KMS-11 (cell line): Measurements from ENCODE around the gene CENPT.

Experiments used
- H2AFZ ChIP-seq: fragments of 200-600 bp; sonication (generic); 2 replicates; pipeline ENCODE4 v1.6.1; 2016; ENCODE audit warnings: antibody characterized with exemption, mixed run types, low read depth
- H3K27ac ChIP-seq: fragments of 200-600 bp; sonication (generic); 2 replicates; pipeline ENCODE4 v1.6.1; 2016; ENCODE audit warnings: mild to moderate bottlenecking, mixed run types
- H3K27me3 ChIP-seq: fragments of 200-600 bp; sonication (generic); 2 replicates; pipeline ENCODE4 v1.6.1; 2017; ENCODE audit warnings: mild to moderate bottlenecking, low read depth, mixed run types, moderate library complexity; ENCODE audit not compliant: insufficient read depth
- H3K36me3 ChIP-seq: fragments of 200-600 bp; sonication (generic); 2 replicates; pipeline ENCODE4 v1.6.1; 2017; ENCODE audit warnings: mild to moderate bottlenecking, mixed run types; ENCODE audit not compliant: insufficient read depth
- H3K4me1 ChIP-seq: fragments of 200-600 bp; sonication (generic); 2 replicates; pipeline ENCODE4 v1.6.1; 2016; ENCODE audit warnings: mild to moderate bottlenecking, low read depth, mixed run types; ENCODE audit not compliant: poor library complexity, severe bottlenecking
- H3K4me2 ChIP-seq: fragments of 200-600 bp; sonication (generic); 2 replicates; pipeline ENCODE4 v1.7.0; 2016; ENCODE audit warnings: mild to moderate bottlenecking, mixed run types
- H3K4me3 ChIP-seq: fragments of 200-600 bp; sonication (generic); IDR thresholded peaks from 2 replicates; pipeline ENCODE4 v1.6.1; 2017; ENCODE audit warnings: low read depth, low read length, mixed read lengths; ENCODE audit not compliant: insufficient read depth
- H3K79me2 ChIP-seq: fragments of 200-600 bp; sonication (generic); 2 replicates; pipeline ENCODE4 v1.6.1; 2016; ENCODE audit warnings: low read depth, mixed run types; ENCODE audit not compliant: insufficient read depth
- H3K9ac ChIP-seq: fragments of 200-600 bp; sonication (generic); 2 replicates; pipeline ENCODE4 v1.6.1; 2016; ENCODE audit warnings: mild to moderate bottlenecking, mixed run types
- H4K20me1 ChIP-seq: fragments of 200-600 bp; sonication (generic); 2 replicates; pipeline ENCODE4 v1.6.1; 2016; ENCODE audit warnings: mild to moderate bottlenecking, mixed run types; ENCODE audit not compliant: insufficient read depth
- CTCF ChIP-seq: fragments of 200-600 bp; sonication (generic); conservative IDR thresholded peaks from 2 replicates; pipeline ENCODE4 v1.6.1; 2017; ENCODE audit warnings: low read depth, mild to moderate bottlenecking, antibody characterized with exemption, low read length, moderate library complexity, mixed read lengths

CENPT gene

GRCh38 chr16:67801241-67801640 lies 46.3 kb downstream of the CENPT start:
- H4K20me1 ChIP-seq = no peaks in the 10 kb centered on the region
- no peak for TF ChIP-seq CTCF
- no peaks in the 10 kb centered on the region for H3K27me3 ChIP-seq
- H3K9ac ChIP-seq = no peak overlapping the region
- H3K4me3 ChIP-seq = no peak overlapping the region
- peaks cover 11% of the 10 kb centered on the region for H3K4me1 ChIP-seq
- H2AFZ ChIP-seq = no peak overlapping the region
- H3K4me2 ChIP-seq = no peak overlapping the region
- H3K27ac ChIP-seq = no peak overlapping the region
- H3K79me2 ChIP-seq = peaks cover 61% of the 10 kb centered on the region
- H3K36me3 ChIP-seq = 0 out of 2 replicates have a peak, but pooled peaks cover 4% of the 10 kb centered on the region

- Histone ChIP-seq H3K4me2 (no peak overlapping the region), H4K20me1 (no peaks in the 10 kb centered on the region), H3K27ac (no peak overlapping the region), H3K36me3 (0 out of 2 replicates have a peak, but pooled peaks cover 4% of the 10 kb centered on the region), H3K79me2 (peaks cover 53% of the 10 kb centered on the region), H3K27me3 (no peaks in the 10 kb centered on the region), H3K4me3 (no peak overlapping the region), H3K4me1 (peaks cover 9% of the 10 kb centered on the region), H3K9ac (no peak overlapping the region), H2AFZ (no peak overlapping the region)
- TF ChIP-seq CTCF = no peak
These were observed 47.1 kb downstream of the CENPT start for GRCh38 chr16:67800338-67800926.

- peaks cover 23% of the 10 kb centered on the region; the same call in 1 of the 2 replicates for H3K79me2 ChIP-seq
These were observed 51.3 kb downstream of the CENPT start for GRCh38 chr16:67796099-67796718.

GRCh38 chr16:67790071-67790470 lies 57.4 kb downstream of the CENPT start:
- Histone ChIP-seq H4K20me1 (peaks cover 4% of the 10 kb centered on the region; the same call in 1 of the 2 replicates), H3K9ac (no peak overlapping the region)
- no peak for TF ChIP-seq CTCF

More at GRCh38 chr16:67796099-67796718, 51.3 kb downstream of the CENPT start:
- Histone ChIP-seq H2AFZ (no peak overlapping the region), H3K27ac (no peak overlapping the region), H3K9ac (no peak overlapping the region), H4K20me1 (no peaks in the 10 kb centered on the region), H3K4me3 (no peak overlapping the region), H3K36me3 (no peaks in the 10 kb centered on the region), H3K4me1 (no peaks in the 10 kb centered on the region), H3K4me2 (no peak overlapping the region), H3K27me3 (no peaks in the 10 kb centered on the region)
- no peak for TF ChIP-seq CTCF

More at GRCh38 chr16:67790071-67790470, 57.4 kb downstream of the CENPT start:
- Histone ChIP-seq H3K4me2 (0 out of 2 replicates have a peak overlapping the region, but pooled peaks have one; percentile 18), H2AFZ (no peak overlapping the region), H3K79me2 (peaks cover 21% of the 10 kb centered on the region; the same call in 1 of the 2 replicates), H3K4me3 (no peak overlapping the region), H3K27me3 (no peaks in the 10 kb centered on the region), H3K27ac (no peak overlapping the region), H3K36me3 (no peaks in the 10 kb centered on the region), H3K4me1 (peaks cover 21% of the 10 kb centered on the region)
